ENCODE measurements around the gene GSTM4. TPM values are rescaled to one million over a fixed set of nuclear protein-coding genes. Genes with fewer than 3 reads are reported as not detected.

Gene GSTM4
- total and polyA plus RNA-seq, 2 experiments from 2014 or later, result 12.8 to 12.9 TPM

DNA sequence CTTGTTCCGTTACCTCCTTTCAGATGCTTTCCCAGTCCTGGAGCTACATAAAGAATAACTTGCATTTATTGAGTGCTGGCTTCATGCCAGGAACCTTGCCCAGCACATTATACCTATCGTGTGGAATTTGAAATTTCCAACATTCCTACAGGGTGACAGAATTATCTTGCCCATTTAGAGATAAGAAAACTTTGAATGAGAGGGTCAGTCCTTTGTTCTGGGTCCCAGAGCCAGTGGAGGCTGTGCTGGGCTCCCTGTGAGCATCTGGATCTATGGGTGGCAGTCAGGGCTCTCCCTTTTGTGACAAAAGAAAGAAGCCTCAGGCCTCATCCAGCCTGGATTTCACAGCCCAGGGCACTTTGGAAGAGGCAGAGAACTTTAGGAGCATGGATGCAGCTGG, 3.2 kb downstream of the GSTM4 start:
- Histone ChIP-seq H3K4me2 (no peak overlapping the region), H3K27me3 (ENCODE audit: insufficient read depth) (peaks cover 11% of the 10 kb centered on the region), H3K79me2 (replicated peaks; ENCODE audit: insufficient read depth) (no peaks in the 10 kb centered on the region), H3K36me3 (ENCODE audit: insufficient read depth) (no peaks in the 10 kb centered on the region), H3K4me1 (ENCODE audit: insufficient read depth) (peaks cover 10% of the 10 kb centered on the region; the same call in 1 of the 2 replicates), H3K4me3 (no peak overlapping the region), H3K27ac (ENCODE audit: low read depth) (no peak overlapping the region), H3F3A (replicated peaks; ENCODE audit: low read depth) (peaks cover 6% of the 10 kb centered on the region), H3K9me2 (ENCODE audit: insufficient read depth) (no peaks in the 10 kb centered on the region), H4K20me1 (replicated peaks; ENCODE audit: insufficient read depth) (no peaks in the 10 kb centered on the region; the same call in 1 of the 2 replicates), H2AFZ (no peak overlapping the region)
- Mint-ChIP-seq H3K9me3 (no peaks in the 10 kb centered on the region), H3K4me1 (peaks cover 11% of the 10 kb centered on the region), H3K27ac (no peak overlapping the region), H3K36me3 (ENCODE audit: low read depth) (no peaks in the 10 kb centered on the region), H3K4me3 (no peak overlapping the region), H3K27me3 (ENCODE audit: insufficient read depth, low read depth, poor library complexity) (peaks cover 9% of the 10 kb centered on the region)
- DNase-seq (ENCODE audit: low spot score) (no peak), ATAC-seq (no peak)
- no peak for TF ChIP-seq ZNF331 (CRISPR knock-in tag; IDR thresholded peaks at IDR 0.05; ENCODE audit: low read depth)
- no peak for TF ChIP-seq ETS1 (IDR thresholded peaks at IDR 0.05)
- TF ChIP-seq ZNF462 (CRISPR knock-in tag; IDR thresholded peaks at IDR 0.05), result no peak
- no peak for TF ChIP-seq NANOG (IDR thresholded peaks at IDR 0.05; ENCODE audit: borderline replicate concordance)
- TF ChIP-seq, protein P1, sequence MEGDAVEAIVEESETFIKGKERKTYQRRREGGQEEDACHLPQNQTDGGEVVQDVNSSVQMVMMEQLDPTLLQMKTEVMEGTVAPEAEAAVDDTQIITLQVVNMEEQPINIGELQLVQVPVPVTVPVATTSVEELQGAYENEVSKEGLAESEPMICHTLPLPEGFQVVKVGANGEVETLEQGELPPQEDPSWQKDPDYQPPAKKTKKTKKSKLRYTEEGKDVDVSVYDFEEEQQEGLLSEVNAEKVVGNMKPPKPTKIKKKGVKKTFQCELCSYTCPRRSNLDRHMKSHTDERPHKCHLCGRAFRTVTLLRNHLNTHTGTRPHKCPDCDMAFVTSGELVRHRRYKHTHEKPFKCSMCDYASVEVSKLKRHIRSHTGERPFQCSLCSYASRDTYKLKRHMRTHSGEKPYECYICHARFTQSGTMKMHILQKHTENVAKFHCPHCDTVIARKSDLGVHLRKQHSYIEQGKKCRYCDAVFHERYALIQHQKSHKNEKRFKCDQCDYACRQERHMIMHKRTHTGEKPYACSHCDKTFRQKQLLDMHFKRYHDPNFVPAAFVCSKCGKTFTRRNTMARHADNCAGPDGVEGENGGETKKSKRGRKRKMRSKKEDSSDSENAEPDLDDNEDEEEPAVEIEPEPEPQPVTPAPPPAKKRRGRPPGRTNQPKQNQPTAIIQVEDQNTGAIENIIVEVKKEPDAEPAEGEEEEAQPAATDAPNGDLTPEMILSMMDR (conservative IDR thresholded peaks at IDR 0.05; ENCODE audit: low read depth in 2 of 2), result no peak
- TF ChIP-seq STAT1 (IDR thresholded peaks at IDR 0.05; ENCODE audit: unreplicated experiment), result no peak
- no peak for TF ChIP-seq ZNF114 (CRISPR knock-in tag; IDR thresholded peaks at IDR 0.05)
- TF ChIP-seq REST (IDR thresholded peaks at IDR 0.05; ENCODE audit: unreplicated experiment), result no peak
- TF ChIP-seq EZH2phosphoT487 (IDR thresholded peaks at IDR 0.05; ENCODE audit: unreplicated experiment), result no peak
- no peak for TF ChIP-seq CREB1 (CRISPR knock-in tag; IDR thresholded peaks at IDR 0.05; ENCODE audit: low read depth)
- TF ChIP-seq EZH2 (IDR thresholded peaks at IDR 0.05; ENCODE audit: low read depth, unreplicated experiment), result no peak
- no peak for TF ChIP-seq POLR2AphosphoS5 (IDR thresholded peaks at IDR 0.05; ENCODE audit: low read depth)
- TF ChIP-seq JUNB (IDR thresholded peaks at IDR 0.05; ENCODE audit: unreplicated experiment), result no peak
